NCI-H226 (cell line): Measurements from ENCODE around the gene BCAR1.
A peak's percentile ranks its signal among the peaks of the same experiment; 100 is the strongest.
"Not testable (repeated sequence)": the region's sequence is repeated elsewhere in the genome, so short reads cannot be mapped to it uniquely, and the experiment has no call there.

Experiments
- DNase-seq: peaks from one replicate; pipeline ENCODE4 v3.0.0-alpha.2; 2015

The BCAR1 gene

GRCh38 chr16:75237398-75238131, 13.9 kb downstream of the BCAR1 start:
- no peak for DNase-seq

GRCh38 chr16:75236736-75237397, 14.6 kb downstream of the BCAR1 start:
- no peak for DNase-seq

GRCh38 chr16:75236232-75236631, 15.2 kb downstream of the BCAR1 start:
- DNase-seq = no peak

- DNase-seq = no peak
Observed at GRCh38 chr16:75235721-75236193, 15.7 kb downstream of the BCAR1 start.

GRCh38 chr16:75234856-75235696, 16.3 kb downstream of the BCAR1 start:
- no peak for DNase-seq

- DNase-seq = no peak
Observed at GRCh38 chr16:75233611-75233938, 17.8 kb downstream of the BCAR1 start.

GRCh38 chr16:75231570-75231969, 19.9 kb downstream of the BCAR1 start:
- DNase-seq = no peak

GRCh38 chr16:75230471-75231110, 20.8 kb downstream of the BCAR1 start:
- DNase-seq = no peak

- DNase-seq = no peak
Observed at GRCh38 chr16:75229172-75230031, 22.0 kb downstream of the BCAR1 start.

- no peak for DNase-seq
Observed at GRCh38 chr16:75228143-75228976, 23.1 kb downstream of the BCAR1 start.

- DNase-seq = no peak
Observed at GRCh38 chr16:75227361-75228142, 23.9 kb downstream of the BCAR1 start.

GRCh38 chr16:75226550-75227360, 24.7 kb downstream of the BCAR1 start:
- no peak for DNase-seq

- no peak for DNase-seq
Observed at GRCh38 chr16:75225678-75226515, 25.5 kb downstream of the BCAR1 start.

- DNase-seq = peak; percentile 46
Observed at GRCh38 chr16:75225092-75225491, 26.3 kb downstream of the BCAR1 start.

- no peak for DNase-seq
Observed at GRCh38 chr16:75224306-75225082, 26.9 kb downstream of the BCAR1 start.

- not testable (repeated sequence) for DNase-seq
Observed at GRCh38 chr16:75223129-75223528, 28.3 kb downstream of the BCAR1 start.

GRCh38 chr16:75222271-75222783, 29.1 kb downstream of the BCAR1 start:
- no peak for DNase-seq
